Parathyroid adenoma (tissue), 2 donors: ENCODE data around the gene CBR1.
A peak's percentile ranks its signal among the peaks of the same experiment; 100 is the strongest.

ENCODE experiments used
- H2AFZ ChIP-seq: fragments of 300-600 bp; sonication (generic); one replicate; pipeline ENCODE4 v1.7.0; 2017; ENCODE audit warnings: antibody characterized with exemption, mild to moderate bottlenecking
- H3K27ac ChIP-seq: fragments of 300-600 bp; sonication (generic); one replicate; pipeline ENCODE4 v1.7.0; 2017
- H3K27me3 ChIP-seq: fragments of 300-600 bp; sonication (generic); one replicate; pipeline ENCODE4 v1.7.0; 2017; ENCODE audit warnings: low read length; ENCODE audit not compliant: control insufficient read depth, insufficient read depth
- H3K36me3 ChIP-seq: fragments of 300-600 bp; sonication (generic); one replicate; pipeline ENCODE4 v1.7.0; 2017; ENCODE audit warnings: low read length; ENCODE audit not compliant: control insufficient read depth, insufficient read depth
- H3K4me1 ChIP-seq: fragments of 300-600 bp; sonication (generic); one replicate; pipeline ENCODE4 v1.7.0; 2017; ENCODE audit warnings: control low read depth
- H3K4me2 ChIP-seq: fragments of 300-600 bp; sonication (generic); one replicate; pipeline ENCODE4 v1.7.0; 2017; ENCODE audit warnings: low read length
- H3K4me3 ChIP-seq: fragments of 300-600 bp; sonication (generic); one replicate; pipeline ENCODE4 v1.7.0; 2017; ENCODE audit warnings: low read depth, low read length
- H3K79me2 ChIP-seq: fragments of 300-600 bp; sonication (generic); one replicate; pipeline ENCODE4 v1.7.0; 2017; ENCODE audit warnings: control low read depth
- H3K9ac ChIP-seq: fragments of 300-600 bp; sonication (generic); one replicate; pipeline ENCODE4 v1.7.0; 2017; ENCODE audit warnings: mild to moderate bottlenecking
- H3K9me3 ChIP-seq: fragments of 300-600 bp; sonication (generic); one replicate; pipeline ENCODE4 v1.7.0; 2017; ENCODE audit warnings: low read length; ENCODE audit not compliant: control insufficient read depth
- CTCF ChIP-seq: fragments of 300-600 bp; sonication (generic); IDR thresholded peaks from one replicate; pipeline ENCODE4 v1.7.0; 2017; ENCODE audit warnings: antibody characterized with exemption, mild to moderate bottlenecking
- donor health status: primary hyperparathyroidism.

The CBR1 gene

GRCh38 chr21:36069713-36070583 is at the start of gene CBR1:
CBR1 (plus strand) TSS chr21:36070024; CDS start chr21:36070116, 92 bp downstream.
- H3K4me1 ChIP-seq, result peaks cover 3% of the 10 kb centered on the region
- TF ChIP-seq CTCF, result no peak

DNA sequence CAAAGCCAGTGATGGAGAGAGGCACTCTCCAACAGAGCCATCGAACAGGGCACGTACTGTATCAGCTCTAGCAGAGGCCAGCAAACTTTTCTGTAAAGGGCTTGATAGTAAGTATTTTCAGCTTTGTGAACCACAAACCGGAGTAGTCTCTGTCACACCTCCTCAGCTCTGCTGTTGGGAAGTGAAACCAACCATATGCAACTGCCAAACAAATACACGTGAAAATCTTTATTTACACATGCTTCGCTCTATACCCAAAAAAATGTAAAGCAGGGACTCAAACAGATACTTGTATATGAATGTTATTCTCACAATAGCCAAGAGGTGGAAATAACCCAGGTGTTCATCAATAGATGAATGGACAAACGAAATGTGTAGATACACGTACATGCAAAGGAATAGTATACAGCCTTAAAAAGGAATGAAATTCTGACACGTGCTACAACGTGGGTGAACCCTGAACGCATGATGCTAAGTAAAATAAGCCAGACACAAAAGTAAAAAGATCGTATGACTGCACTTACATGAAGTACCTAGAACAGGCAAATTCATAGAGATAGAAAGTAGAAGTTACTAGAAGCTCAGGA is 48.5 kb upstream of the CBR1 start:
- Histone ChIP-seq H3K79me2 (no peaks in the 10 kb centered on the region), H3K4me1 (no peaks in the 10 kb centered on the region), H3K27me3 (no peaks in the 10 kb centered on the region), H3K4me2 (no peak overlapping the region), H3K36me3 (no peaks in the 10 kb centered on the region), H3K9ac (no peak overlapping the region), H3K9me3 (no peaks in the 10 kb centered on the region), H2AFZ (no peak overlapping the region), H3K4me3 (no peak overlapping the region), H3K27ac (no peak overlapping the region)
- no peak for TF ChIP-seq CTCF

More at GRCh38 chr21:36069713-36070583, at the start of gene CBR1:
- Histone ChIP-seq H3K27ac (peak within 1 kb of the TSS; percentile 76), H3K4me2 (peak within 1 kb of the TSS; percentile 92), H3K4me3 (peak within 1 kb of the TSS; percentile 75), H3K9ac (no peak within 1 kb of the TSS), H3K79me2 (no peaks in the 10 kb centered on the region), H3K9me3 (no peaks in the 10 kb centered on the region), H3K36me3 (no peaks in the 10 kb centered on the region), H2AFZ (peak within 1 kb of the TSS; percentile 89), H3K27me3 (no peaks in the 10 kb centered on the region)

DNA sequence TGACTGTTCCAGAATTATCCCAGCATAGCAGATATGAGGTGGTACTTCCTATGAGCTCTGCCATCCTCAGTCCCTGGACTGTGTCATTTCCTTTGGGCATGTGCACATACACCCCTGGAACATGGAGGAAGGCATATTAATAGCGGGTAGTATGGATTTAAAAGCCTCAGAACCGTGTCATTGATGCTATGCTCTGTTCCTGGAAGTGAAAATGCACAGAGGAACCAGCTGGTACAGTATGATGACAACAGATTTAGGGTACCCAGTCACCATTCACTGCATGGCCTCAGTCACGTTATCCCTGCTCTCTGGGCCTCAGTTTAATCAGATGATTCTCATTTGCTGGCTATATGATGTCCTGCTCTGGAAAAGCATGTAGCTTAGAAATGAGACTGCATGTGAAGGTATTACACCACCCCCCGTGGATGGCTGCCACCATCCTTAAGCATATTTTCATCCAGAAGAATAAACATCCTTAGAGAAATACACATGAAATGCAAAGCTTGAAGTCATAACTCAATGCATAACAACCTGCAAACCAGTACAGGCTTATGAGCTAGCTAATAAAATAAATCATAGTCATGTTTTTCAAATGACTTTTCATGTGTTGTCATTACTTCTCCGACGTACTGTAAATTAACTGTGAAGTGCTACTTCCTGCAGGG is 47.3 kb upstream of the CBR1 start:
- H3K27me3 ChIP-seq, result no peaks in the 10 kb centered on the region
- no peak for TF ChIP-seq CTCF
- no peaks in the 10 kb centered on the region for H3K79me2 ChIP-seq
- H3K36me3 ChIP-seq, result no peaks in the 10 kb centered on the region
- no peaks in the 10 kb centered on the region for H3K9me3 ChIP-seq
- no peak overlapping the region for H3K4me2 ChIP-seq
- H3K27ac ChIP-seq, result no peak overlapping the region
- H3K4me1 ChIP-seq, result no peaks in the 10 kb centered on the region
- no peak overlapping the region for H2AFZ ChIP-seq
- no peak overlapping the region for H3K9ac ChIP-seq
- no peak overlapping the region for H3K4me3 ChIP-seq

GRCh38 chr21:36023092-36023480 is 46.7 kb upstream of the CBR1 start:
- Histone ChIP-seq H2AFZ (no peak overlapping the region), H3K9me3 (no peaks in the 10 kb centered on the region), H3K4me3 (no peak overlapping the region), H3K36me3 (no peaks in the 10 kb centered on the region), H3K27me3 (no peaks in the 10 kb centered on the region), H3K79me2 (no peaks in the 10 kb centered on the region), H3K9ac (no peak overlapping the region), H3K27ac (no peak overlapping the region), H3K4me1 (no peaks in the 10 kb centered on the region), H3K4me2 (no peak overlapping the region)
- no peak for TF ChIP-seq CTCF
